GM18519 (cell line): ENCODE results near the gene BCAS1.

Experiments used
- ATAC-seq: cut with Tn5 transposase; IDR thresholded peaks from one replicate; pipeline ENCODE4 v1.9.1; 2021; ENCODE audit warnings: mild to moderate bottlenecking, moderate library complexity; ENCODE audit not compliant: unreplicated experiment, low FRiP score

BCAS1 gene, protein sequence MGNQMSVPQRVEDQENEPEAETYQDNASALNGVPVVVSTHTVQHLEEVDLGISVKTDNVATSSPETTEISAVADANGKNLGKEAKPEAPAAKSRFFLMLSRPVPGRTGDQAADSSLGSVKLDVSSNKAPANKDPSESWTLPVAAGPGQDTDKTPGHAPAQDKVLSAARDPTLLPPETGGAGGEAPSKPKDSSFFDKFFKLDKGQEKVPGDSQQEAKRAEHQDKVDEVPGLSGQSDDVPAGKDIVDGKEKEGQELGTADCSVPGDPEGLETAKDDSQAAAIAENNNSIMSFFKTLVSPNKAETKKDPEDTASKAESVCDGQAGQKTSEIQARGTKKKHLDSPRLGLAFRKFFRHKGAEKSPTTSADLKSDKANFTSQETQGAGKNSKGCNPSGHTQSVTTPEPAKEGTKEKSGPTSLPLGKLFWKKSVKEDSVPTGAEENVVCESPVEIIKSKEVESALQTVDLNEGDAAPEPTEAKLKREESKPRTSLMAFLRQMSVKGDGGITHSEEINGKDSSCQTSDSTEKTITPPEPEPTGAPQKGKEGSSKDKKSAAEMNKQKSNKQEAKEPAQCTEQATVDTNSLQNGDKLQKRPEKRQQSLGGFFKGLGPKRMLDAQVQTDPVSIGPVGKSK

DNA sequence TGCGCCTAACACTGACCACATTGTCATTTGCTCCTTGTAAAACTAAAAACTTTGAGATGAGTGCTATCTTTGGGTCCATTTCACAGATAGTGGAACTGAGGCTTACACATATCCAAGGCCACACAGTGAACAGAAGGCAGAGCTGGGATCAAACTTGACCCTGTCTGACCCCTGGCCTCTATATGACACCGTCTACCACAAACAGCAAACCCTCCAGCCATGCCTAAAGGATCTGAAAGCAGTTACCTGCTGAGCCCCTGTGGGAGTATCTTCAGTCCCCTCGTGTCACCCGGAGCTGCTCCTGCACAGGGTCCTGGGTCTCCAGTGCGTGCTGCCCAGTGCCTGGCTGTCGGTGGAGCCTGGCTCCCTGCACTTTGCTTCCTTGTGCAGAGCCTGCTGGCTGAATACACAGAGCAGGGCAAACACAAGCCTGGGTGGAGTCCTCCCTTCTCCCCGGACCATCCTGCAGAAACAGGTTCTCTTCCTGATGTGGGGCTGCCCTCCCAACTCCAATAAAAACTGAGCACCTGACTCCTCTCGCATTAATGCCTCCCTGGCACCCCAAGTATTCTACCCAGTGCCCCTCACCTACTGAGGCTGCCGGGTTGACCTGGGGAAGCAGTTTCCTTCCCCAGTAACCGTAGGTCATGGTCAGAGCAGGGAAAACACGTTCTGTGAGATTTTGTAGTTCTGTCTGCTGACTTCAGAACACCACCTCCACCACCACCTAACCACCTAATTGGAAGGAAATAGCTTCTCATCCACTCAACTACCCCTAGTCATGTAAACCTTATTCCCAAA, at the start of gene BCAS1:
BCAS1 (minus strand) TSS at position 408 of the 801 bp plus-strand sequence. CDS start 11,876 bp downstream, outside the sequence.
- no peak for ATAC-seq

GRCh38 chr20:54119744-54120143, 49.4 kb upstream of the BCAS1 start:
- no peak for ATAC-seq

DNA sequence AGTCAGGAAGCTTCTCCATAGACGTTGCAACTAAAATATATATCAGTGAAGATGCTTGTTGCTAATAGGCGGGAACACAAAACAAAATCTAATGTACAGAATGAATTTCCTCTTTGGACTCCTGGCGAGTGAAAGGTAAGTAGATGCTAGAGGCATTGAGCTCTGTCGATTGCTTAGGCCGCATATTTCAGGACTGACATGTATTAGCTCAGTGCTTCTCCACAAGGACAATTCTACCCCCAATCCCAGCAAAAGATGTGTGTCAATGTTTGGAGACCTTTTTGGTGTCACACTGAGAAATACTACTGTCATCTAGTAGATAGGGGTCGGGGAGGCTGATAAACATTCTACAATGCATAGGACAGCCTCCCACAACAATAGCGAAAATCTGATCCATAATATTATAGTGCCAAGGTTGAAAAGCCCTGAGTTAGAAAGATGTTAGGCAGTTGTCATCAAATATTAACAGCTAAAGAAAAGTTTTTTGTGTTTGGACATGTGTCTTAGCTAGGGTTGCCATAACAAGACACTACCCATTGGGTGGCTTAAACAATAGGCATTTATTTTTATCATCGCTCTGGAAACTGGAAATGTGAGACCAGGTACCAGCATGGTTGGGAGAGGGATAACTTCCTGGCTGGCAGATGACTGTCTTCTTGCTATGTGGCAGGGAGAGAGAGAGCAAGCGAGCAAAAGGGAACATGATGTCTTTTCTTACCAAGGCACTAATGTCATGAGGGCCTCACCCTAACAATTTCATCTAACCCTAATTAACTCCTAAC, 48.0 kb upstream of the BCAS1 start:
- ATAC-seq, result no peak

GRCh38 chr20:54116550-54117235, 46.3 kb upstream of the BCAS1 start:
- ATAC-seq, result no peak

DNA sequence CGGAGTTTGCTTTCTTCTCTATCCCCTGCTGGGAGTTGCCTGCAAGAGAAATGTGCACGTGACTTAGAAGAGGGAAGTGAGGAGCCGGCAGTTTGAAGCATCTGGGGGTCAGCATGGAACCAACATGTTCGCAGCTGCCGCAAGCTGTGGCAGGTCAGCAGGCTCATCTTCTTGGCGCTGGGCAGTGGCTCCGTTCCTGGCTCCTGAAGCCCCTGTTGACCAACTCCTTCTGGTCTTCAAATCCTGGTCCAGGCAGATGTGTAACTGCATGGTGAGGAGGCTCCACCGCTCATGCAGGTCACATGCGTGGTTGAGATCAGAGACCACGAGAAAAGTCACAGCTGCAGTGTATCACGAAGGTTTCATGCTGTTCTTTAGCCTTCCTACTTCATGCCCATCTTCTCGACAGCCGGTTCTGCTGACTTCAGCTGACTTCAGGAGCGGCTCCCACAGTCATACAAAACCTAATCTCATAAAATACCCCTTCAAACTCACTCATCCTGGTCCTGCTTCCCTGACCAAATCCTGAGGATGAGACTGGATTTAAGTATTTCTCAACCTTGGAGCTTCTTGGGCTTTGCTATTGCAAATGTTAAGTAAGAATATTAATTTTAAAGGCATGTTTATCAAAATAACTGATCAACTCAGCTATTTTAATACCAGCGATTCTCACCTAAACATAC, 44.9 kb upstream of the BCAS1 start:
- ATAC-seq, result no peak

DNA sequence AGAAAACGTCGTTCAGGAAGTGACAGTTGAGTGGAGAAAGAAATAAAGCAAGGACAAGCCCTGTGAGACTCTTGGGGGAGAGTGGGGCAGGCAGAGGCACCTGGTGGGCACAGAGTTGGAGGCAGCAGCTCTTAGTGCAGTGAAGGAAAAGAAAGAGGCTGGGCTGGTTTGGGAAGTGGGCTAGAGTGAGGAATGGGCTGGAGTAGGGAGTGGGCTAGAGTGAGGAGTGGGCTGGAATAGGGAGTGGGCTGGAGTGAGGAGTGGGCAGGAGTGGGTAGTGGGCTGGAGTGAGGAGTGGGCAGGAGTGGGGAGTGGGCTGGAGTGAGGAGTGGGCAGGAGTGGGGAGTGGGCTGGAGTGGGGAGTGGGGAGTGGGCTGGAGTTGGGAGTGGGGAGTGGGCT, 43.7 kb upstream of the BCAS1 start:
- no peak for ATAC-seq

GRCh38 chr20:54113566-54113965, 43.2 kb upstream of the BCAS1 start:
- ATAC-seq, result no peak

DNA sequence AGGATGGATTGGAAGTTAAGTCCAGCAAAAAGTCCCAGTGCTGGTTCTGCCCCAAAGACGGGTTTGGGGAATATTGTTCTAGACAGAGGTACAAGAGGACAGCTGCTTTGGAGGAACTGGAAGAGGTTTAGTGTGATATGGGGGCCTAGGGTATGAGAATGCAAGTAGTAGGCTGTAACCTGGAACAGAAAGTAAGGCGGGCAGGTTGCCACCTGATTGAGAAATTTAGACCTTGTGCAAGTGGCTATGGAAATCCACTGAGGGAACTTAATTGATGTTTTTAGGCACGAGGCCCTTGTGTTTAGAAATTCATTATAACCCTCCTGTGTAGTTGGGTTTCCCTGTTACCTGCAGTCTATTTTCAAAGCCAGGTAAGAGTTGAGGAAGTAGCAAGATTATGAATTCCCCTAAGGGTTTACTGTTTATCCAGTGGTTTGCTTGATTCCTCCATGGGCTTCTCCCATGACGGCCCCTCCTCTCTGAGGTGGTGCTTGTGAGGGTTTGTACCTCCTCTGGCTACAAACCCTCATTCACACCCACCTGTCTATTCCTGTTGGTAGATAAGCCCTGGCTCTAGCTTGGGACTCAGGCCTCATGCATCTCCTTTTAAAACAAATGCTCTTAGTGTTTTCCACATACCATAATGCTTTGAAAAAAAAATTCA, 42.0 kb upstream of the BCAS1 start:
- ATAC-seq, result no peak

DNA sequence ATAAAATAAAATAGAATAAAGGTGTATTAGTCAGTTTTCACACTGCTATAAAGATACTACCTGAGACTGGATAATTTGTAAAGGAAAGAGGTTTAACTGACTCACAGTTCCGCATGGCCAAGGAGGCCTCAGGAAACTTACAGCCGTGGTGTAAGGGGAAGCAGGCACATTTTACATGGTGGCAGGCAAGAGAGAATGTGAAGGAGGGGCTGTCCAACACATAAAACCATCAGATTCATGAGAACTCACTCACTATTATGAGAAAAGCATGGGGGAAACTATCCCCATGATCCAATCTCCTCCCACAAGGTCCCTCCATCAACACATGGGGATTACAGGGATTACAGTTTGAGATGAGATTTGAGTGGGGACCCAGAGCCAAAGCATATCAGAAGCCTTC, 41.1 kb upstream of the BCAS1 start:
- ATAC-seq, result no peak

DNA sequence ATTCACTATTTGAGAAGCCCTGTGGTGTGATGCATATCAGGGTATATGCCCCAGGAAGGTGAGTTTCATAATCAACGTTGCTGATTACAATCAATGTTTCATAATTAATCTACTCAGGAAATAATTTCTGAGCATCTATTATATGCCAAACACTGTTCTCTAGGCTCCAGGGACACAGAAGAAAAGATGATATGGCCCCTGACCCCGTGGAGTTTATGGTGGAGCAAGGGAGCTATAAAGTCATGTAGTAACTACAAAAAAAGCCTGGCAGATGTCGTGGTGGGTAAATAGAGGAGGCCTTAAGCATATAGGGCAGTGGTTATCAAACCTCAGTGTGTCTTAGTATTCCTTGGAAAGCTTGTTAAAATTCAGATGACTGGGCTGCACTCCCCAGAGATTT, 40.1 kb upstream of the BCAS1 start:
- no peak for ATAC-seq

- ATAC-seq, result no peak
These were observed 39.6 kb upstream of the BCAS1 start for GRCh38 chr20:54110041-54110440.

- ATAC-seq, result no peak
These were observed 38.4 kb upstream of the BCAS1 start for GRCh38 chr20:54108817-54109216.

- ATAC-seq, result no peak
These were observed 37.9 kb upstream of the BCAS1 start for GRCh38 chr20:54108326-54108642.

GRCh38 chr20:54107600-54108325, 37.4 kb upstream of the BCAS1 start:
- no peak for ATAC-seq

GRCh38 chr20:54107181-54107580, 36.8 kb upstream of the BCAS1 start:
- ATAC-seq, result no peak

DNA sequence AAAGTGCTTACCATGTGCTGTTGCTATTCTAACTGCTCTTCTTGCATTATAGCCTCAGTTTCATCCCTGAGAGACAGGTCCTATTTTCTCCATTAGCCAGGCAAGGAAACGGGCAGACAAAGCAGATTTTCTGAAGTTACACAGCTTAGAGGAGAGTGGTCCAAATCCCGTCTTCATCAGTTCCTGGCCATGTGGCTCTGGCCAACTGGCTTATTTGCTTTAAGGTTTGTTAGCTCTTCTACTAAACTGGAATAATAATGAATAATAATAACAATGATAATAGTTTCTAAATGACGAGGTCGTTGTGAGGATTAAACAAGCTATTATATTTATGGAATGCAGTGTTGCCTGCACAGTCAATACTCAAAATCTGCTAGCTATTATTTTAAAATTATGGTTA, 35.8 kb upstream of the BCAS1 start:
- ATAC-seq, result no peak

DNA sequence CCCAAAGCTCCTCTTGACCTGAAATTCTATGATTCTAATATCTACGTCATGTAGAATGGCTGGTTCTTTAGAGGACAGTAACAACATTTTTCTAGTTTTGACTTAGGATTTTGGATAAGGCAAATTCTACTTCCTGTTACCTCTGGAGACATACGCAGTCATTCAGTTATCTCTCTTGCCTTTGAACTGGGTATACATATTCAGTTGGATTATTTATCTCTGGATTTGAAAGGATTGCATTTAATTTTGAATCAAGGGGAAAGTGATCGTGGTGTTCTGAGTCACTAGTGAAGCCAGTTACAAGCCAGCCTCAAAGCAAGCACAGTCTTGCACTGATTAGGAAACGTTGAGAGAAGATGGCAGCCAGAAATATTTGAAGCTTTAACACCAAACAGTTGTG, 35.3 kb upstream of the BCAS1 start:
- no peak for ATAC-seq

- ATAC-seq, result no peak
These were observed 34.4 kb upstream of the BCAS1 start for GRCh38 chr20:54104781-54105180.
